ENCODE data around the gene MPZL1. TPM values are rescaled to one million over a fixed set of nuclear protein-coding genes. Genes with fewer than 3 reads are reported as not detected.

The MPZL1 gene
- total and polyA plus RNA-seq, 8 donors, result 6.3 to 46.6 (median 19.2) TPM

- H3K27ac ChIP-seq, result no peak overlapping the region
- H3K9me3 ChIP-seq, result no peaks in the 10 kb centered on the region
- intact Hi-C loops (cut with DNase I), result no loop called here
- 94 to 99% methylated on average over 3 of the region's 3 CpGs for WGBS, 2 donors
- peaks cover 0 to 11% (median 7%) of the 10 kb centered on the region in 3 donors for H3K4me1 ChIP-seq
- H3K36me3 ChIP-seq, result no peaks in the 10 kb centered on the region
- ATAC-seq, result no peak
- no peak for TF ChIP-seq CTCF (IDR thresholded peaks at IDR 0.05)
- DNase-seq, result no peak
- no peaks in the 10 kb centered on the region for H3K27me3 ChIP-seq
- no peak overlapping the region for H3K4me3 ChIP-seq
- FAIRE-seq, result no peak
These were observed 23.1 kb downstream of the MPZL1 start for GRCh38 chr1:167744901-167745300.

DNA sequence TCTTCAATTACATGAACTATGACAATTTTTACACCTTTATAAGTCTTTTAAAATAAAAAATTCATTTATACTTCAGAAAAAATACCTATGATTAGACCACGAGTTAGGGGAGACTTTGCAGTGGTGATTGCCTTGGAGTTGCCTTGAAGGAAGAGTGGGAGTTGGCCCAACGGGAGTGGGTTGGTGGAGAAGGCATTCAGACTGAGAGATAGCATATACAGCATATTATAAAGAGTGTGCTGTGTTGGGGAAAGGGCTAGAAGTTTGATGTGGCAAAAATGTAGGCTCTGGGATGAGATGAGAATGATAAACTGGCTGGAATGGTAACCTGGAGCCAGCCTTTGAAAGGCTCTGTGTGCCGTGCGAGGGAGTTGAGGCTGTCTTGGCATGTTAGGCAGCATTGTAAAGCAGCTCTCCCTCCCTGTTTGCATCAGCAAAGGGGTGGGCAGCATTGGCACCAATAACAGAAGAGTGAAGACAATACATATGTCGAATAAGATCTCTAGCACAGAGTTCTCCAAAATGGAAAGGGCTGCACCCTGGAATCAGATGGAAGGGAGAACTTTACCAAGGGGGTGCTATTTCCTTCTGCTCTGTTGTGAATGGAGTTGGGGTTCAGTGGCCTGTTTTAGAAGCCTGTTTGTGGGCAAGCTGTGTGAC, 24.4 kb downstream of the MPZL1 start:
- H3K27ac ChIP-seq, result no peak overlapping the region
- no peaks in the 10 kb centered on the region for H3K9me3 ChIP-seq
- H3K4me3 ChIP-seq, result no peak overlapping the region
- ATAC-seq (no peak), FAIRE-seq (no peak), DNase-seq (no peak)
- no peak for TF ChIP-seq CTCF (IDR thresholded peaks at IDR 0.05)
- WGBS, 2 donors, result 83 to 93% methylated on average over 5 of the region's 5 CpGs
- intact Hi-C loops (cut with DNase I), result no loop called here
- no peaks in the 10 kb centered on the region for H3K36me3 ChIP-seq
- H3K4me1 ChIP-seq, result peaks cover 0 to 11% (median 7%) of the 10 kb centered on the region in 3 donors
- no peaks in the 10 kb centered on the region for H3K27me3 ChIP-seq

DNA sequence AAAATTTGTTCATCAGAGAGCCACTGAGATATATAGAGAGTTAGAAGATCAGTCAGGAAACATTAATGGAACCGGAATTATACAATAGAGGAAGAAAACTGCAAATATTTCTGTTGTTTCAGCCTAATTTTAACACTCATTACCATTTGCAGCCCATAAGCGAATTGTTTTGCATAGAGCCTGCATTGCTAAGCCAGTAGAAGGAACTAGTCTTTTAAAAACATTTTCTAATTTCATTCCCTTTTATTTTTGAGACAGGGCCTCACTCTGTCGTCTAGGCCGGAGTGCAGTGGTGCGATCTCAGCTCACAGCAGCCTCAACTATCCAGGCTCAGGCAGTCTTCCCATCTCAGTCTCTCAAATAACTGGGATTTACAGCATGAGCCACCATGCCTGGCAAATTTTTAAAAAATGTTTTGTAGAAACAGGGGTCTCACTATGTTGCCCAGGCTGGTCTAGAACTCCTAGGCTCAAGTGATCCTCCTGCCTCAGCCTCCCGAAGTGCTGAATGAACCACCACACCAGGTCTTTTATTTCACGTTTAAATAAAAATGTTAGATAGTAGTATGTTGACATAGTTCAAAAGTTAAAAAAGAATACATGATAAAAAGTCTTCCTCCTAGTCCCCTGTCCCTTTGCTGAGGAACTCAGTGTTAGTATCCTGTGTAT, 25.3 kb downstream of the MPZL1 start:
- WGBS, 2 donors, result 88 to 89% methylated on average over 7 of the region's 7 CpGs
- DNase-seq, result no peak
- FAIRE-seq, result no peak
- intact Hi-C loops (cut with DNase I), result no loop called here
- no peak overlapping the region for H3K4me3 ChIP-seq
- H3K9me3 ChIP-seq, result no peaks in the 10 kb centered on the region
- H3K27ac ChIP-seq, result no peak overlapping the region
- no peaks in the 10 kb centered on the region for H3K36me3 ChIP-seq
- H3K27me3 ChIP-seq, result no peaks in the 10 kb centered on the region
- TF ChIP-seq CTCF (IDR thresholded peaks at IDR 0.05), result no peak
- ATAC-seq, result no peak
- H3K4me1 ChIP-seq, result peaks cover 0 to 16% (median 7%) of the 10 kb centered on the region in 3 donors

DNA sequence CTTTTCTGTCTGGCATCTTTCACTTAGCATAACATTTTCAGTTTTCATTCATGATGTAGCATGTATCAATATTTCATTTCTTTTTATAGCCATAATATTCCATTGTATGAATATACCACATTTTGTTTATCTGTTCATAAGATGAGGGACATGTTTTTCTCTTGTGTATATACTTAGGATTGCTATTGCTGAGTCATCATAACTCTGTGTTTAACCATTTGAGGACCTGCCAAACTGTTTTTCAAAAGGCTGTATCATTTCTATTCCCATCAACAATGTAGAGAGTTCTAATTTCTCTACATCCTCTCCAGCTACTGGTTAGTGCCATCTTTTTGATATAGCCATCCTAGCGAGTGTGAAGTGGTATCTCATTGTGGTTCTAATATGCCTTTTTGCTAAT, 26.2 kb downstream of the MPZL1 start:
- Histone ChIP-seq H3K4me3 (no peak overlapping the region), H3K36me3 (no peaks in the 10 kb centered on the region), H3K4me1 (peaks cover 0 to 25% (median 7%) of the 10 kb centered on the region in 3 donors), H3K27me3 (no peaks in the 10 kb centered on the region), H3K9me3 (no peaks in the 10 kb centered on the region), H3K27ac (no peak overlapping the region)
- 97 to 100% methylated on average over 1 of the region's 1 CpG for WGBS, 2 donors
- DNase-seq (no peak), FAIRE-seq (no peak), ATAC-seq (no peak)
- TF ChIP-seq CTCF (IDR thresholded peaks at IDR 0.05), result no peak
- intact Hi-C loops (cut with DNase I), result no loop called here

DNA sequence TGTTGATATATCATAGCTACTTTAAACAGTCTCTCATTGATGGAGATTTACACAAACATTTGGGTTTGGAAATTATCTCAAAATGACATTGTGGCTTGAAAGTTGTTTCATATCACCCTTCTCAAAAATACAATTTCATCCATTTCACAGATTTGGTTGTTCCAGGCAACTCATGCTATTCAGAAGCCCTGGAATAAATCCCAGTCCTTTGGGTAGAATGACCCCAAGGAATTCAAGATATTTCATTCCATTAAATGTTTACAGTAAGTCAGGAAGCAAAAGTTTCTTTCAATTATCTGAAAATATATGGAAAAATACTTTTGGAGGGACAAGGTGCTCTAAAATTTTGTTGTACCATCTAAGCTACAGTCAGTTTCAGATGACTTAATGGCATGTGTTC, 27.1 kb downstream of the MPZL1 start:
- Histone ChIP-seq H3K4me1 (peaks cover 0 to 27% (median 7%) of the 10 kb centered on the region in 3 donors), H3K27me3 (no peaks in the 10 kb centered on the region), H3K9me3 (no peaks in the 10 kb centered on the region), H3K4me3 (no peak overlapping the region), H3K36me3 (no peaks in the 10 kb centered on the region), H3K27ac (no peak overlapping the region)
- FAIRE-seq (no peak), ATAC-seq (no peak), DNase-seq (no peak)
- intact Hi-C loops (cut with DNase I), result no loop called here
- no peak for TF ChIP-seq CTCF (IDR thresholded peaks at IDR 0.05)

Measured in pancreas (tissue), 10 donors.